Stimulated activated CD4-positive, alpha-beta T cell treated with anti-CD3 and anti-CD28 coated beads, Interleukin-4, amount 100 ng/mL, for 48 hours (primary cell): ENCODE results near the gene GRHL3.
"Not testable (repeated sequence)": the region's sequence is repeated elsewhere in the genome, so short reads cannot be mapped to it uniquely, and the experiment has no call there.

Source experiments
- DNase-seq, 2 donors: peaks; one replicate each; pipeline ENCODE4 v3.0.0-alpha.2; 2020; ENCODE audit warnings: low read depth in 2 of 2

GRHL3 gene

GRCh38 chr1:24319312-24319863, at the start of gene GRHL3:
TSS of gene GRHL3 (plus strand) at chr1:24319357. CDS start at chr1:24319552, 195 bp downstream.
- no peak for DNase-seq

- DNase-seq: not testable (repeated sequence)
These were observed 44.7 kb upstream of the GRHL3 start for GRCh38 chr1:24274203-24275103.

- no peak for DNase-seq
These were observed 44.1 kb upstream of the GRHL3 start for GRCh38 chr1:24275104-24275410.

- no peak for DNase-seq
These were observed 43.6 kb upstream of the GRHL3 start for GRCh38 chr1:24275510-24275909.

GRCh38 chr1:24276791-24277190, 42.4 kb upstream of the GRHL3 start:
- no peak for DNase-seq

GRCh38 chr1:24277420-24278169, 41.6 kb upstream of the GRHL3 start:
- DNase-seq: no peak

- DNase-seq: no peak
These were observed 40.4 kb upstream of the GRHL3 start for GRCh38 chr1:24278726-24279125.

GRCh38 chr1:24279590-24280232, 39.4 kb upstream of the GRHL3 start:
- no peak for DNase-seq

GRCh38 chr1:24281591-24281990, 37.6 kb upstream of the GRHL3 start:
- DNase-seq: no peak

GRCh38 chr1:24282491-24282890, 36.7 kb upstream of the GRHL3 start:
- DNase-seq: no peak

- no peak for DNase-seq
These were observed 35.6 kb upstream of the GRHL3 start for GRCh38 chr1:24283326-24284155.

GRCh38 chr1:24284156-24284471, 35.0 kb upstream of the GRHL3 start:
- DNase-seq: no peak

- no peak for DNase-seq
These were observed 33.9 kb upstream of the GRHL3 start for GRCh38 chr1:24285231-24285630.

- no peak for DNase-seq
These were observed 32.7 kb upstream of the GRHL3 start for GRCh38 chr1:24286246-24287010.

GRCh38 chr1:24287779-24288178, 31.4 kb upstream of the GRHL3 start:
- DNase-seq: not testable (repeated sequence)

GRCh38 chr1:24288479-24288878, 30.7 kb upstream of the GRHL3 start:
- no peak for DNase-seq

GRCh38 chr1:24289937-24290595, 29.1 kb upstream of the GRHL3 start:
- no peak for DNase-seq

GRCh38 chr1:24290933-24291487, 28.1 kb upstream of the GRHL3 start:
- no peak for DNase-seq

- no peak for DNase-seq
These were observed 27.1 kb upstream of the GRHL3 start for GRCh38 chr1:24292103-24292502.

- no peak for DNase-seq
These were observed 26.3 kb upstream of the GRHL3 start for GRCh38 chr1:24292887-24293286.
